ENCODE data around the gene LRP4. TPM values are rescaled to one million over a fixed set of nuclear protein-coding genes. Genes with fewer than 3 reads are reported as not detected.

LRP4 gene
- total and polyA plus RNA-seq, 3 experiments from 2014 or later: 0.27 to 0.35 TPM; not detected in 1

GRCh38 chr11:46836431-46836830 is 81.9 kb downstream of the LRP4 start:
- no peaks in the 10 kb centered on the region for H3K27me3 ChIP-seq (ENCODE audit: insufficient read depth, low read length, poor library complexity, severe bottlenecking)
- H3K9me3 Mint-ChIP-seq: no peaks in the 10 kb centered on the region
- peaks cover 11% of the 10 kb centered on the region for H3K4me1 ChIP-seq (ENCODE audit: insufficient read depth, low read length)
- no peaks in the 10 kb centered on the region for H3K27me3 Mint-ChIP-seq
- H3K4me3 Mint-ChIP-seq: no peak overlapping the region
- DNase-seq: no peak
- H3K27ac ChIP-seq (ENCODE audit: low read depth, low read length): no peak overlapping the region
- H3K9me3 ChIP-seq (ENCODE audit: low read length): no peaks in the 10 kb centered on the region
- ChIA-PET CTCF (no interaction called here), POLR2A (no interaction called here)
- H3K27ac Mint-ChIP-seq: no peak overlapping the region
- H3K36me3 ChIP-seq (ENCODE audit: insufficient read depth, low read length): no peaks in the 10 kb centered on the region
- peaks cover 25 to 60% (median 41%) of the 10 kb centered on the region in 3 donors for H3K4me1 Mint-ChIP-seq
- peaks cover 0 to 10% (median 2%) of the 10 kb centered on the region in 3 donors for H3K36me3 Mint-ChIP-seq
- H3K4me3 ChIP-seq (ENCODE audit: low read length): no peak overlapping the region

GRCh38 chr11:46835897-46836296 is 82.5 kb downstream of the LRP4 start:
- Histone ChIP-seq H3K36me3 (ENCODE audit: insufficient read depth, low read length) (no peaks in the 10 kb centered on the region), H3K27ac (ENCODE audit: low read depth, low read length) (no peak overlapping the region), H3K4me3 (ENCODE audit: low read length) (no peak overlapping the region), H3K27me3 (ENCODE audit: insufficient read depth, low read length, poor library complexity, severe bottlenecking) (no peaks in the 10 kb centered on the region), H3K4me1 (ENCODE audit: insufficient read depth, low read length) (peaks cover 11% of the 10 kb centered on the region), H3K9me3 (ENCODE audit: low read length) (no peaks in the 10 kb centered on the region)
- no peak for DNase-seq
- Mint-ChIP-seq H3K27ac (no peak overlapping the region), H3K27me3 (no peaks in the 10 kb centered on the region), H3K4me1 (peaks cover 23 to 61% (median 45%) of the 10 kb centered on the region in 3 donors), H3K4me3 (no peak overlapping the region), H3K9me3 (no peaks in the 10 kb centered on the region), H3K36me3 (peaks cover 0 to 6% (median 2%) of the 10 kb centered on the region in 3 donors)
- POLR2A ChIA-PET: no interaction called here
- CTCF ChIA-PET: no interaction called here

- Histone ChIP-seq H3K27ac (ENCODE audit: low read depth, low read length) (no peak overlapping the region), H3K4me1 (ENCODE audit: insufficient read depth, low read length) (peaks cover 11% of the 10 kb centered on the region), H3K36me3 (ENCODE audit: insufficient read depth, low read length) (no peaks in the 10 kb centered on the region), H3K4me3 (ENCODE audit: low read length) (no peak overlapping the region), H3K27me3 (ENCODE audit: insufficient read depth, low read length, poor library complexity, severe bottlenecking) (no peaks in the 10 kb centered on the region), H3K9me3 (ENCODE audit: low read length) (no peaks in the 10 kb centered on the region)
- ChIA-PET CTCF (no interaction called here), POLR2A (no interaction called here)
- Mint-ChIP-seq H3K27me3 (no peaks in the 10 kb centered on the region), H3K27ac (no peak overlapping the region), H3K4me3 (no peak overlapping the region), H3K36me3 (peaks cover 0 to 2% (median 1%) of the 10 kb centered on the region in 3 donors), H3K4me1 (peaks cover 19 to 59% (median 45%) of the 10 kb centered on the region in 3 donors), H3K9me3 (no peaks in the 10 kb centered on the region)
- no peak for DNase-seq
Measured at GRCh38 chr11:46834821-46835220, 83.5 kb downstream of the LRP4 start.

- Histone ChIP-seq H3K27me3 (ENCODE audit: insufficient read depth, low read length, poor library complexity, severe bottlenecking) (no peaks in the 10 kb centered on the region), H3K9me3 (ENCODE audit: low read length) (no peaks in the 10 kb centered on the region), H3K36me3 (ENCODE audit: insufficient read depth, low read length) (no peaks in the 10 kb centered on the region), H3K4me1 (ENCODE audit: insufficient read depth, low read length) (peaks cover 9% of the 10 kb centered on the region), H3K4me3 (ENCODE audit: low read length) (no peak overlapping the region), H3K27ac (ENCODE audit: low read depth, low read length) (no peak overlapping the region)
- no peaks in the 10 kb centered on the region for H3K9me3 Mint-ChIP-seq
- no peaks in the 10 kb centered on the region for H3K27me3 Mint-ChIP-seq
- peak overlapping the region in 2 of 8 donors; percentile 28 to 72 for H3K27ac Mint-ChIP-seq
- no peak for DNase-seq
- H3K4me1 Mint-ChIP-seq: peaks cover 14 to 60% (median 34%) of the 10 kb centered on the region in 3 donors
- no peak overlapping the region for H3K4me3 Mint-ChIP-seq
- no peaks in the 10 kb centered on the region for H3K36me3 Mint-ChIP-seq
- ChIA-PET POLR2A (no interaction called here), CTCF (no interaction called here)
Measured at GRCh38 chr11:46832511-46833214, 85.7 kb downstream of the LRP4 start.

- H3K27me3 ChIP-seq (ENCODE audit: insufficient read depth, low read length, poor library complexity, severe bottlenecking): no peaks in the 10 kb centered on the region
- ChIA-PET POLR2A (interaction anchor here (0.6 kb wide), 1 partner anchor 815 kb away, joined by 13 read pairs; no protein-coding TSS in a partner anchor), CTCF (interaction anchor here (2.5 kb wide), 1 partner anchor 18 kb away, joined by 7 read pairs; the partner anchor contains the start of gene CKAP5)
- no peak overlapping the region for H3K4me3 ChIP-seq (ENCODE audit: low read length)
- no peaks in the 10 kb centered on the region for H3K27me3 Mint-ChIP-seq
- H3K27ac Mint-ChIP-seq: peak overlapping the region in 3 of 8 donors; percentile 1 to 15 (median 12)
- no peaks in the 10 kb centered on the region for H3K9me3 Mint-ChIP-seq
- H3K9me3 ChIP-seq (ENCODE audit: low read length): no peaks in the 10 kb centered on the region
- H3K4me1 Mint-ChIP-seq: peaks cover 23 to 66% (median 47%) of the 10 kb centered on the region in 3 donors
- H3K36me3 ChIP-seq (ENCODE audit: insufficient read depth, low read length): no peaks in the 10 kb centered on the region
- H3K27ac ChIP-seq (ENCODE audit: low read depth, low read length): no peak overlapping the region
- peaks cover 16% of the 10 kb centered on the region for H3K4me1 ChIP-seq (ENCODE audit: insufficient read depth, low read length)
- no peak for DNase-seq
- no peaks in the 10 kb centered on the region for H3K36me3 Mint-ChIP-seq
- H3K4me3 Mint-ChIP-seq: peak overlapping the region in 1 of 7 donors; percentile 33
Measured at GRCh38 chr11:46827995-46828394, 90.4 kb downstream of the LRP4 start.

GRCh38 chr11:46826310-46827044 is 91.9 kb downstream of the LRP4 start:
- H3K4me3 ChIP-seq (ENCODE audit: low read length): peak overlapping the region; percentile 67
- Mint-ChIP-seq H3K36me3 (no peaks in the 10 kb centered on the region), H3K9me3 (no peaks in the 10 kb centered on the region), H3K4me1 (peaks cover 21 to 57% (median 44%) of the 10 kb centered on the region in 3 donors), H3K4me3 (peak overlapping the region; percentile 65 to 84 (median 81)), H3K27ac (peak overlapping the region in 5 of 8 donors; percentile 61 to 75 (median 66)), H3K27me3 (no peaks in the 10 kb centered on the region)
- CTCF ChIA-PET: interaction anchor here (1.3 to 2.5 kb wide), 4 partner anchors 19 to 156 kb away, joined by 3 to 7 read pairs (median 4); partner anchors contain the start of gene CKAP5
- no peaks in the 10 kb centered on the region for H3K36me3 ChIP-seq (ENCODE audit: insufficient read depth, low read length)
- no peak overlapping the region for H3K27ac ChIP-seq (ENCODE audit: low read depth, low read length)
- no peaks in the 10 kb centered on the region for H3K27me3 ChIP-seq (ENCODE audit: insufficient read depth, low read length, poor library complexity, severe bottlenecking)
- peaks cover 16% of the 10 kb centered on the region for H3K4me1 ChIP-seq (ENCODE audit: insufficient read depth, low read length)
- DNase-seq: peak; percentile 60 to 75 (median 64)
- no peaks in the 10 kb centered on the region for H3K9me3 ChIP-seq (ENCODE audit: low read length)
- POLR2A ChIA-PET: no interaction called here

GRCh38 chr11:46808799-46809431 is 109.4 kb downstream of the LRP4 start:
- H3K36me3 ChIP-seq (ENCODE audit: insufficient read depth, low read length): peaks cover 9% of the 10 kb centered on the region
- no peak overlapping the region for H3K4me3 ChIP-seq (ENCODE audit: low read length)
- ChIA-PET POLR2A (no interaction called here), CTCF (no interaction called here)
- no peaks in the 10 kb centered on the region for H3K9me3 Mint-ChIP-seq
- H3K4me3 Mint-ChIP-seq: no peak overlapping the region
- no peaks in the 10 kb centered on the region for H3K4me1 ChIP-seq (ENCODE audit: insufficient read depth, low read length)
- H3K36me3 Mint-ChIP-seq: peaks cover 0 to 55% (median 23%) of the 10 kb centered on the region in 3 donors
- no peak overlapping the region for H3K27ac ChIP-seq (ENCODE audit: low read depth, low read length)
- peak in 1 of 5 donors; percentile 5 for DNase-seq
- H3K9me3 ChIP-seq (ENCODE audit: low read length): no peaks in the 10 kb centered on the region
- no peaks in the 10 kb centered on the region for H3K27me3 ChIP-seq (ENCODE audit: insufficient read depth, low read length, poor library complexity, severe bottlenecking)
- H3K27ac Mint-ChIP-seq: peak overlapping the region in 3 of 8 donors; percentile 6 to 25 (median 11)
- peaks cover 0 to 3% of the 10 kb centered on the region in 2 donors for H3K27me3 Mint-ChIP-seq
- H3K4me1 Mint-ChIP-seq: peaks cover 0 to 6% (median 3%) of the 10 kb centered on the region in 3 donors
